IPS-18c (cell line): ENCODE data around the gene FRMD4A.
"Not testable (repeated sequence)": the region's sequence is repeated elsewhere in the genome, so short reads cannot be mapped to it uniquely, and the experiment has no call there.

Source experiments
- H3K4me3 ChIP-seq: 2 replicates; pipeline ENCODE4 v1.7.0; 2013; ENCODE audit warnings: low read depth, mild to moderate bottlenecking, low read length, moderate library complexity; ENCODE audit not compliant: insufficient read depth
- H3K9me3 ChIP-seq: one replicate; pipeline ENCODE4 v1.6.1; 2013; ENCODE audit warnings: mild to moderate bottlenecking, low read length, moderate library complexity; ENCODE audit not compliant: control insufficient read depth, insufficient read depth

Gene FRMD4A

DNA sequence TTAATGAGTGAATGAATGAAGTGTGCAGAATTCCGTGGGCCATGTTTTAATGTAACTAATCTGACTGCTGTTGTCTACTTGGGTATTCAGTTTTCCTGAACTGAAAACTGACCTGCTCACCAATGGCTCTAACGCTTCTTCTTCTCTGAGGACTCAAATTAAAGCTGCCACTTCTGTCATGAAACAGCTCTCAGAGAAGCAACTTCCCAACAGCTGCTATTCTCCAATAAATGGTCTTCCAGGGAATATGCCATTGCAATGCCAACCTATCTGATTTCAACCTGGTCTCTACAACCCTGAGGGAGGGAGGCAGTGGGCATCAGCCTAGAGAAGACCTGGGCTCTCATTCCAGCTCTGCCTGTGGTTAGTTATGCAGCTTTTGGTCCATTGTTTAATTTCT, 69.4 kb downstream of the FRMD4A start:
- Histone ChIP-seq H3K9me3 (no peaks in the 10 kb centered on the region), H3K4me3 (no peak overlapping the region)

DNA sequence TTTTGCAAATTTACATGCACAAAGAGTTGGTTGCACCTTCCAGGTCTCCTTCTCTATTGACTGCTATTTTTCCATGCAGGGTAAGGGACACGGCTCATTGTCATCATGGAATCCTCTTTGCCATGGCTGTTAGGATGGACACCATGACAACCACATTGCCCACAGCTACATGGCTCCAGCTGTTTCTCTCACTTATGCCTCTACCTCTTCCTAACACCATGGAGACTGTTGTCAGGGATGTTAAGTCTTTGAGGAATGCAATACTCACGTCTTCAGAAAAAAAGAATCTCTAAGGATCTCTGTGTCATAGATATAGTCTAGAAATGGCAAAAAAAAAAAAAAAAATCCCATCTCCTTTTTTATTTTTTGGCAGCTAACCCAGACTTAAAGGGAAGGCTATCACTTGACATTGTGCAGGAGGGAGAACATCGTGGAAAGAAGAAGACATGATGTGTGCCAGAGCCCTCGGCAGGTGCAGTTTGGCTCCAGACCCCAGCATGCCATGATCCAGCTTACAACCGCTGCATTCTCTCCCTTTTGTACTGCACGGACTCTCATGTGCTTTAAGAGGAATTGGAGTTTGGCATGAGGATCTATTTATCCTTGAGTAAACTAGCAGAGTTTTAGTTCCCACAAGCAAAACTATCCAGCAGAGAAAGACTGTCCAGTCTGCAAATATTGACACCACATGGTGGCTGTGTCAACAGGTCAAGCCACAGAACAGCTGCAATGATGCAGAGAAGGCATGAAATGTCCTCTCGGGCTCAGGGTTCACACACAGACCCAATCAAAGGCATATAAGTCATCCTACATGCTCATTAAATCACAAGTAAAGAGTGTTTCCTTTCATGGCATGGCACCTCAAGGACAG, 70.8 kb downstream of the FRMD4A start:
- no peaks in the 10 kb centered on the region for H3K9me3 ChIP-seq

DNA sequence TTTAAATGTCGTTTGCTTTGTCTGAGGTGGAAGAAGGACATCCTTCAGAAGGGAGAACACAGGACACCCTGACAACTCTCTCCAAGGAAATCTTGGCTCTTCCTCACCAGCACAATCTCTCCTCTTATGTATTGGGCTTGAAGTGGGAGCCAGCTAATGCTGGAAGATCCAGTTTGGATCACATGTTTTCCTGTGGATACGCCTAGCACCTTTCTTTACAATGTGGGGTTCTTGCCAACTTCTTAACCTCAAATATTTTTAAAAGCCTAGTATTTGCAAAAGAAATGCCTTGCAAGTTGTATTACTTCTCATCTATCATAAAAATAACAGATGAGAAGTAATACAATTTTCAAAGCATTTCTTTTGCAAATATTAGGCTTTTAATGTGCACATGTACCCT, 76.4 kb downstream of the FRMD4A start:
- H3K4me3 ChIP-seq: no peak overlapping the region

More for the DNA sequence above, 70.8 kb downstream of the FRMD4A start:
- no peak overlapping the region for H3K4me3 ChIP-seq

DNA sequence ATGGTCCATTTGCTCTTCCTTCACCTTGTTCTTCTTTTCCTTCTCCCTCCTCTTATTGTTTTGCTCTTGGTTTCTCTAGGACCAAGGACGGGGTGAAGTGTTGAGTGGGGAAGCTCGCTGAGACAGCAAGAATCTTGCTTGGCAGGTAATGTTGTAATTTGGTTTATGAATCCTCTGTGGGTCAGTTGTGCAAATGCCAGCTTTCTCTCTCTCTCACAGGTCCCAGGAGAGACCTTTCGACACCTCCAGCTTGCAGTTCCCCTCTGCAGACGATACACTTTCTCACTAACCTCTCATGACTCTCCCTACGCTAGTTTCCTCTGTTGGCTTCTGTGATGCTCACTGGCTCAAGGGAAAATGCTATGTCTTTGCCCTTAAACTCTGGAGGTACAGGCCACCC, 77.0 kb downstream of the FRMD4A start:
- no peak overlapping the region for H3K4me3 ChIP-seq
- peaks cover 2% of the 10 kb centered on the region for H3K9me3 ChIP-seq

More for the DNA sequence above, 76.4 kb downstream of the FRMD4A start:
- H3K9me3 ChIP-seq: peaks cover 2% of the 10 kb centered on the region

DNA sequence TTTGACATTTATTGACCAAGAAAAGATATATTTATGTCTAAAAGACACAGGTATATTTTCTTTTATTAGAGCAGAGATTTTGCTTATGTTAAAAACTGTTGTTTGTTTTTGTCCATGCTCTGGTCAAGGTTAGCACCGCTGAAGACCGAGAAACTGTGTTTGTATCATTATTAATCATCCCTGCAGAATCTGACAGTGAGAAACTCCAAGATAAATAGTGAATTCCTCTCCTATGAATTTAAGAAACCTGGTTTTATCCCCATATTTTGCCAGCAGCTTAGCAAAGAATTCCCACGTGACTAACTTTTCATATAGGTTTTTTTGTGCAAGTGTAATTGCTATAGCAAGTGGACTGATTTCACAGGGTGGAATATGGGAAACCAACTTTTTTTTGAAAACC, 77.6 kb downstream of the FRMD4A start:
- H3K4me3 ChIP-seq: no peak overlapping the region
- H3K9me3 ChIP-seq: peaks cover 2% of the 10 kb centered on the region

DNA sequence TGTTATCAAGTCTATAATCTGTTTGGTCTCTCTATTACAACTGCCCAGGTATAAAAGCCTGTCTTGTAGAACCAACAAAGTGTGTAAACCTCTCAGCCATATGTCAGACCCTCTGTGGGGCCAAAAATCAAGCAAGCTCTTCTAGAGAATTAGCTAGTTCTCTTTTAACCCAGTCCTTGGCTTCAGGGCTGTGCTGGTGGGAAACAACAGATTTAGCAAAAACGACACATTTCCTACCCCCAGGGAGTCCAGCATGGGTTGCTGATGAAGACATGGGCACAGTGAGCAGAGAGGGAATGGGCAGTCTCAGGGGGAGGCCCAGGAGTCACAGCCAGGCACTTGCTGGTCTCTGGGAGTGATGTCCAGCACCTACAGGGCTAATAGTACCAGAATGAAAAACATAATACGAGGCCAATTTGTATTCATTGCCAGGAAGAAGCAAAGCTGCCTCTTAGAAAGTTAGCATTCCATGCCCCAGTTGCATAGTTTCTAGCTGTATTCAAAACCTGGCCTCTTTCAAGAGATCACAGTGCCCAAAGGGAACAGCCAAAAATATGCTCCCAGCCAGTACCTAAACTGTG, 80.1 kb downstream of the FRMD4A start:
- H3K4me3 ChIP-seq: no peak overlapping the region
- H3K9me3 ChIP-seq: peaks cover 2% of the 10 kb centered on the region

DNA sequence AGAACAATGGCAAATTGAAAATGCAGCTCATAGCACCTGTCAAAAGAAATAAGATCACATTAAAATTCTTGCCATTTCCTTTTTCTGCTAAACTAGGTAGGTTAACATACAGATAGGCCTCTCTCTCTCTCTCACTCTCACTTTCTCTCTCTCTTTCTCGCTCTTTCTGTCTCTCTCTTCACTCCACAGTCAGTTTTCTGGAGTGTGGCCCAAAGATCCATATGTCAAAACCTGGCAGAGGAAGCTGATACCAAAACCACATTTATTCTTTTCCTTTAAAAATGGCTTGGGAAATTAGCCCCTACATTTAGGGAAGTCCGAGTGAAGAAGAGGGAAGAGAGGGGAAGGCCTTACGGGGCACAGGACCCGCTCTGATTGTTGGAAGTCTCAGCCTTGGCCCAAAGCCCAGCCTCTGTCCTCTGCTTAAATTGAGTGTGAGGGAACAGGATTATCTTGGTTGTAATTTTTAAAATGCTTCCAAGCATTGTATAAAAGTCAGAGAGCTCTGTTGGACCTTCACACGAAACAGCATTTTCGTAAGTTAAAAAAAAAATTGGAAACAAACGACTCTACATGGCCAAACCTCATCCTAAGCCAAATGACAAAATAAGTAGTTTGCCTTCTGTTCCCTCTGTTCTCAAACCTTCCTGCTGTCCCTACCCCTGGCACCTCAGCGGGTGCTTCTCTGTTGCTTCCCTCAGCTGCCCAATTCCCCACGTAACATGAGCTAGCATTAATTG, 83.2 kb downstream of the FRMD4A start:
- H3K9me3 ChIP-seq: peaks cover 2% of the 10 kb centered on the region
- no peak overlapping the region for H3K4me3 ChIP-seq

DNA sequence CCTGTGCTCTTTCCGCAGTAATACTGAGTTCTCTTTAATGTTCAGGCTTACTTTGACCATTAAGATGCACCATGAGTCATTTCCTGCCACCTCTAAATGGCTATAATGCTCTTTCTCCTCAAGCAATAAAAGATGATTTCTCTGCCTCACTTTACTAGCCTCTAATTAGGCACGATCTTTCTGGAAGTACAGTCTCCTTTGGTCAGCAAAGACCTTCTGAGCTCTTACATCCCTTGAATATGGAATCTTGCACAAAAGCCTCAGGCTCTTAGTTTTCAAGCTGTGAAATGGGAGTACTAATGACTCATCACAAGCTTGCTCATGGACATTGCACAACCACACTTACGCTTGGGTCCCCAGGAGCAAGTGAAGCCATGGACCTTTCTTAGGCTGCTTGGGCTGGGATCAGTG, 85.9 kb downstream of the FRMD4A start:
- no peaks in the 10 kb centered on the region for H3K9me3 ChIP-seq
- H3K4me3 ChIP-seq: no peak overlapping the region

DNA sequence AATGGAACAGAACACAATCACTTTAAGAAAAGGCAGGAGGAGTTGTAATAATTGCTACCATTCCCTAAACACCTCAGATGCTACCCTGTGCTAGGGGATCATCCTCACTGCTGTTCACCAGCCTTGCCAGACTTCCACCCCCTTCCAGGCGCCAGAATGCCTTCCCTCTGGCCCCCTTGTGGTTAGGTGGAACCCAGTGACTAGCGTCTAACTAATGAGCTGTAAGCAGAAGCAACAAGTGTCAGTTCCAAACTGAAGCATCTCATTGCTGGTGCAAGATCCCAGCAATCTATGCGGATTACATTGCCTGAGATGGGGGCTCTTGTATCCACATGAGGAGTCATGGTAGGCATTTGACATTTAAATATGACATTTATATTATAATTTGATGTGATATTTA, 86.6 kb downstream of the FRMD4A start:
- Histone ChIP-seq H3K4me3 (no peak overlapping the region), H3K9me3 (no peaks in the 10 kb centered on the region)

DNA sequence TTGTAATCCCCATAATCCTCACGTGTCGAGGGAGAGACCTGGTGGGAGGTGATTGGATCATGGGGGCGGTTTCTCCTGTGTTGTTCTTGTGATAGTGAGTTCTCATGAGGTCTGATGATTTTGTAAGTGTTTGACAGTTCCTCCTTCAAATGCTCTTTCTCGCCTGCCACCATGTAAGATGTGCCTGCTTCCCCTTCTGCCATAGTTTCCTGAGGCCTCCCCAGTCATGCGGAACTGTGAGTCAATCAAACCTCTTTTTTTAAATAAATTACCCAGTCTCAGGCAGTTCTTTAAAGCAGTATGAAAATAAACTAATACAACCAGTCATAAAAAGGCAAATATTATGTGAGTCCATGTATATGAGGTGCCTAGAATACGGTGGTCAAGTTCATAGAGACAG, 87.5 kb downstream of the FRMD4A start:
- Histone ChIP-seq H3K9me3 (no peaks in the 10 kb centered on the region), H3K4me3 (no peak overlapping the region)

DNA sequence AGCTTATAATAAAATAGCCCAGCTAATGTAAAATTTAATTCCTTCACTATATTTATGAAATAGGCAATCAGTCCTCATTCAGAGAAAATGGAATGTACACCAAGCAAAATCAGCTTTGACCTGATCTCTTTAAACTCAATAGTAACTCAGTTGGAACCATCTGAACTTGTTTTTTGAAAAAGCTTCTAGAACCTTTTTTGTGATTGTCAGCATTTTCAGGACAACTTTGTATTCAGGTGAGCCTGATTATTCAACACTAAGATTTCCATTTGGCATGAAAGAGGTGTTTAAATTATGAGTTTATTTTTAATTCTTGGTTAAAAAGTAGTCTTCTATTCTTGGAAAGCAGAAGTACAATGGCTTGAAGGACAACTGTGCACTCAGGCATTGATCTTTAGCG, 89.5 kb downstream of the FRMD4A start:
- Histone ChIP-seq H3K4me3 (no peak overlapping the region), H3K9me3 (no peaks in the 10 kb centered on the region)

DNA sequence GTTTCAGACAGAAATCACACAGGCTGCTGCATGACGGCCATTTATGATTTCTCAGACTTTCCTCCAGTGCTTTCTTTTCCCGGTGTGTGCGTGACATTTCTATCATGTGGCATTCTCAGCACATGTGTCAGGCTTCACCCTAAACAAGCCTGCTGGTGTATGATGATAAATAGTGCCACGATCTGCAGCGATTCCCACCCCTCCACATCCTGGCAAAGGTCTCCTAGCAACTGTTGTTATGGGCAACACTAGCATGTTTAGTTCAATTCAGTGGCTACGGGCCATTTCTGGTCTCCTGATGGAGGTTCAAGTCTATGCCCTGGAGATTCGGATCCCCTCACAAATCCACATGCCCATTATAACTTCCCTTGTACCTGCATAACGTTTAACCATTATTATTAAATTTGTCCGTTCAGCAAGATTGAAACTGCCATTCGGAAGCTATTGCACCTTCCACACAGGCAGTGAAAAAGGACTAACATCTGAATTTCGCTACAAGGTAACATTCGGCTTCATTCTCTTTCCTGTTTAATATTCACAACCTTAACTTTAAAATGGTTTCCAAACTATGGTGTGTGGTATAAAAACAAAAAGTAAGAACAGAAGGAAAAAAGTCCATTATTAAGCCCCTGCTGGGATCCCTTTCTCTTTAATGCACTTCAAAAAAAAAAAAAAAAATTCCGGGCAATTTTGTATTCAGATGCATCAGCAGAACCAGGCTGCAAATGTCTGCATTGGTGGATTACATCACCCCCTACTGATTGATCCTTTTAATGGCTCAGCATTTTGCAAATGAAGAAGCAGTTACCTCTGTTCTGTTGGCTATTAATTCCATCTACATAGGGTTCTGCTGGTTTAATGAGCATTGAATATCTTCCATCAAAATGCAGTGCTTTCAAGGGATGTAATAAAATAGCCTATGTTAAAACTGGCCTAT, 90.2 kb downstream of the FRMD4A start:
- H3K9me3 ChIP-seq: no peaks in the 10 kb centered on the region
- no peak overlapping the region for H3K4me3 ChIP-seq

DNA sequence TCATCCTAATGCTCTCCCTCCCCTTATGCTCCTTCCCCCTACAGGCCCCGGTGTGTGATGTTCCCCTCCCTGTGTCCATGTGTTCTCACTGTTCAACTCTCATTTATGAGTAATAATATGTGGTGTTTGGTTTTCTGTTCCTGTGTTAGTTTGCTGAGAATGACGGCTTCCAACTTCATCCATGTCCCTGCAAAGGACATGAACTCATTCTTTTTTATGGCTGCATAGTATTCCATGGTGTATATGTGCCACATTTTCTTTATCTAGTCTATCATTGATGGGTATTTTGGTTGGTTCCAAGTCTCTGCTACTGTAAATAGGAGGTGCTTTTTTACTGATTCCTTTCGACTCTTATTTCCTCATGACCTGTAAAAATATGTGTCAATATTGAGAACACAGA, 92.1 kb downstream of the FRMD4A start:
- H3K9me3 ChIP-seq, H3K4me3 ChIP-seq: not testable (repeated sequence)

DNA sequence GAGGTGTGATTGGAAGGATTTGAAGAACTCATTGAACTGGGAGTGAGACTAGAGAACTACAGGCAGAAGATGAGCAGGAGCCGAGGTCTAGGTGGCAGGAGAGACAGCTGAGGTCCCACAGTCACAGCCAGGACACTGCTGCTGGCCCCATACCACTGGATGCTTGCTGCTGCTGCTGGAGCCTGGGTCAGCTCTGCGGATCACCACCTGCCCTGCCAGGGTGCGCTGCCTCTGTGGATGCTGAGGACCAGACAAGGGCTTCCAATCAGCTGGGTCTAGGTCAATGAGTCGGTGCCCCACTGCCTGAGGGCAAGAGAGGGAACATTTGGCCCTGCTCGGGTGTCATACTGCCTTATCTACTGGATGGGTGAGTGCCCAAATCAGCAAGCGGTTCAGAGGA, 94.4 kb downstream of the FRMD4A start:
- Histone ChIP-seq H3K4me3 (no peak overlapping the region), H3K9me3 (no peaks in the 10 kb centered on the region)

DNA sequence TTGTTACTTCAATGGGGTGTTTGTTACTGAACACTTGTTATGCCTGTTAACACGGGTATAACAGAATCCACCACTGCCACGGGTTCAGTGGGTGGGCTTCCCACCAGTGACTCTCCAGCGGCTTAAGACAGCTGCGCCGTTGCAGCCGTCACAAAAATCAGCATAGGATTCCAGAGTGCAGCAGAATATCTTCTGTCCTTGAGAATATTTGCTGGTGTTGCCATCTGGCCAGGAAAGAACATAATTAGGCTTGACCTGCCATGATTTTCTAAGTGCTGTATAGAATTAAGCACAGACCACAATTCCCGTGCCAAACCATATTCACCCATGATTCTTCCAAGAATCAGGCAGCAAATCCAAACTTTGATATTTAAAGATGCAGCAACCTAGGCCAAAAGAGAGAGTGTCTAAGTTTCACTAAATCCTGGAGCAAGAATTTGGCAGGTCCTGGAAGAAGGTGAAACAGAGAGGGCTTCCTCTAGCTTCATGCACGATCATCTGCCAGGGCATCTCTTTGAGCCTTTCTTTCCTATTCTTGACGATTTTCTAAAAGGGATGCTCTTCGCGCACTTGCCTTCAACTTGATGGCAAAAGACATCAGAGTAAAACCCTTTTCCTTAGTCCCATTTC, 95.0 kb downstream of the FRMD4A start:
- Histone ChIP-seq H3K9me3 (no peaks in the 10 kb centered on the region), H3K4me3 (no peak overlapping the region)

DNA sequence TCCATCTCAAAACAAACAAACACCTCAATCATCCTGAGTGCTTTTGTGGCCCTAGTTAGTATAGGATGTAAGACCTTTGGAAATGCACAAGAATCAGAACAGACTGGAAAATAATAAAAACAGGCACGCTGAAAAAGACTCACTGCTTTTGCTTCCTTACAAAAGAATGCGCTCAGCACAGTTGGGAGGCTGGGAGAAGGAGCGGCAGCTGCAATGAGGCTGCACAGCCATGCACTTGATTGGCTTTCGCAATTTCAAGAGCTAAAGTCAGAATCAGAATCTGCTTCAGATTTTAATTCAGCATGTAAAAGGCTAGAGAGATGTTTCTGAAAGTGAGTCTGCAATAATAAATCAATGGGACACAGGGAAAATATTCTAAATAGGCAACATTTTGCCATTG, 97.2 kb downstream of the FRMD4A start:
- H3K4me3 ChIP-seq: no peak overlapping the region
- H3K9me3 ChIP-seq: no peaks in the 10 kb centered on the region

DNA sequence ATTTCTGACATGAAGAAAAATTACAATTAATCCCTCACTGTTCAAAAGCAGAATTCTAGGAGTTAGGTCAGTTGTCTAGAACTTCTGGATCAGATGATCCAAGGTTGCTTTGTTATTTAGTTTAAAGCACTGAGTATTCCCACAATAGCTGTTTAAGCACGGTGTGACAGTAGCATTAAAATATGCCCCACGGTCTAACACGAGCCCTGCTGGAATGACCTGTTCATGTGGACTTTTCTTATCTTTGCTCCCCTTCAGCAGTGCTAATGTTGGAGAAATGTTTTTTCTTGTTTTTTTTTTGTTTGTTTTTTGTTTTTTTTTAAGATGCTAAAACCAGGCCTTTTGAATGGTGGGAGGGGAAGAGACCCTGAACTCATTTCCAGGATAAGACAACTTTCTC, 101.9 kb downstream of the FRMD4A start:
- not testable (repeated sequence) for H3K4me3 ChIP-seq, H3K9me3 ChIP-seq
